Measurements from ENCODE around the gene ADISSP. TPM values are rescaled to one million over a fixed set of nuclear protein-coding genes. Genes with fewer than 3 reads are reported as not detected.

The ADISSP gene
- total and polyA plus RNA-seq, 9 of the 15 experiments (the other 6 are each of a cell fraction or from before 2014, with no cell fraction given): 1.4 to 70.6 (median 23.4) TPM

DNA sequence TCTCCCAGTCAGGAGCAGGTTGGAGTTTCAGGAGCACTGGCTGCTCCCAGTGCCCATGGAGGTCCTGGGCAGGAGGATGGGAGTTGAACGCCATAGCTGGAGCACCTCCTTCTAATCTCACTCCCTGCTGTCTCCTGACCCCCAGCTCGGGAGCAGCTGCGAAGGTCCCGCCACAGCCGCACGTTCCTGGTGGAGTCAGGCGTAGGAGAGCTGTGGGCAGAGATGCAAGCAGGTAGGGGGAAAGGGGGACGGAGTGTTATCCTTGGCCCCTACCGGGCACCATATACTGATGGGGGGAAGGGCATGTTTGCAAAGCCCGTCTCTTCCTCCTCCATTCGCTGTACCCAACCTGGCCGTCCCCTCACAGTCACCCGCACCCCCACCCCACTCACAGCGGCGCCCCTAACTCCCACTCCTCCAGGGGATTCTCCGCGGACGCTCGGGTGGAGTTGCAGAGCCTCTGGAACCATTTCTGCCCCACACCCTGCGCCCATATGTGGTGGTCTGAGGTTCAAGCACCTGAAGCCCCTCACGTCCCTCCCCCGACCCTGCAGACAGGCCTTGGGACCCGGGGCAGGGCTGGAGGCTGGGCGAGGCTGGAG is 18.4 kb downstream of the ADISSP start (continued):
- TF ChIP-seq E2F1 (CRISPR knock-in tag; IDR thresholded peaks at IDR 0.05) (no peak), NFRKB (IDR thresholded peaks at IDR 0.05; ENCODE audit: low read depth) (no peak)

DNA sequence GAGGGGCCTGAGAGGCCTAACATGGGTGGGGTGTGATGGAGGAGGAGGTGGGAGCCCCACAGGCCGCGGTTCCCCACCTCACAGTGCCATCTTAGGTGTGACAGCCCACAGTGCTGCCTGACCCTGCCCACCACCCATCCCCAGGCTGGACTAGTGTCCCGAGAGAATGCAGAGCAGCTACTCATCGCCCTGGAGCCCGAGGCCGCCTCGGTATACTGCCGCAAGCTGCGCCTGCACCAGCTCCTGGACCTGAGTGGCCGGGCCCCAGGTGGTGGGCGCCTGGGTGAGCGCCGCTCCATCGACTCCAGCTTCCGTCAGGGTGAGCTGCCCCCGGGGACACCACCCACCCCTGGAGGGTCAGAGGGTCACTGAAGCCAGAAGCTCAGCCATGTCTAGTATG is 19.5 kb downstream of the ADISSP start:
- DNase-seq (ENCODE audit: extremely low read depth in 1 of 4, low spot score in 3 of 4) (no peak), FAIRE-seq (no peak), ATAC-seq (no peak)
- TF ChIP-seq EP300 (IDR thresholded peaks at IDR 0.05; ENCODE audit: low read length): no peak
- peak; percentile 45 for TF ChIP-seq POLR2G (IDR thresholded peaks at IDR 0.05; ENCODE audit: low read depth, low read length)
- Histone ChIP-seq H3K36me3 (ENCODE audit: control insufficient read depth, insufficient read depth, low read length) (peaks cover 13% of the 10 kb centered on the region; the same call in 2 of the 3 replicates), H2AFZ (ENCODE audit: low read depth, low read length) (no peak overlapping the region), H3K4me3 (no peak overlapping the region), H4K20me1 (replicated peaks; ENCODE audit: control insufficient read depth, insufficient read depth, low read length) (no peaks in the 10 kb centered on the region), H3K9me3 (replicated peaks; ENCODE audit: control insufficient read depth, insufficient read depth, low read depth, low read length) (no peaks in the 10 kb centered on the region), H3K79me2 (ENCODE audit: control insufficient read depth, insufficient read depth, low read length) (no peaks in the 10 kb centered on the region), H3K27me3 (ENCODE audit: control insufficient read depth in 2 of 2, insufficient read depth in 2 of 2, low read length in 2 of 2) (no peaks in the 10 kb centered on the region), H3K9ac (ENCODE audit: insufficient read depth in 1 of 2, low read depth in 2 of 2, low read length in 2 of 2) (0 out of 4 replicates have a peak overlapping the region, but pooled peaks of 1 of the 2 experiments have one; percentile 35), H3K27ac (ENCODE audit: extremely low read depth, low read depth, low read length) (no peak overlapping the region), H3K4me1 (replicated peaks in 1 of 2; ENCODE audit: control insufficient read depth in 2 of 2, insufficient read depth in 2 of 2, low read length in 2 of 2) (peaks cover 0 to 39% of the 10 kb centered on the region in 2 experiments; a peak in 3 of 5 replicates), H3K9me1 (ENCODE audit: control insufficient read depth, insufficient read depth, low read length) (peaks cover 2% of the 10 kb centered on the region), H3K4me2 (ENCODE audit: insufficient read depth, low read length) (no peak overlapping the region)
- ChIA-PET POLR2A (interaction anchor here (0.6 kb wide), 1 partner anchor 20 kb away, joined by 3 read pairs; the partner anchor contains the start of gene ADISSP), CTCF (ENCODE audit: low intra/inter-chr PET ratio) (no interaction called here)
- in situ Hi-C loops (cut with MboI): no loop called here
- no TSS peak for BruUV-seq (replicated peaks)
- 42% methylated on average over 8 of the region's 16 CpGs for WGBS (ENCODE audit: insufficient coverage, low coverage, missing lambda C conversion rate)
- intact Hi-C loops (cut with micrococcal nuclease): no loop called here

All from K562 (cell line).